Neural progenitor cell (in vitro differentiated cells): Measurements from ENCODE around the gene MAN2A2. TPM values are rescaled to one million over a fixed set of nuclear protein-coding genes. Genes with fewer than 3 reads are reported as not detected.

Experiments
- DNase-seq: peaks from one replicate; pipeline ENCODE4 v3.0.0-alpha.2; 2016; ENCODE audit warnings: low spot score
- H2AFZ ChIP-seq: fragments of 200-600 bp; sonication (generic); replicated peaks from 2 replicates; pipeline ENCODE4 v1.6.1; 2016; ENCODE audit warnings: antibody characterized with exemption
- H3F3A ChIP-seq: fragments of 200-600 bp; sonication (generic); 2 replicates; pipeline ENCODE4 v1.6.1; 2016; ENCODE audit warnings: antibody characterized with exemption, low read depth
- H3K27ac ChIP-seq: fragments of 200-600 bp; sonication (generic); 2 replicates; pipeline ENCODE4 v1.5.1; 2016; ENCODE audit warnings: mild to moderate bottlenecking
- H3K27me3 ChIP-seq: fragments of 200-600 bp; sonication (generic); 2 replicates; pipeline ENCODE4 v1.6.1; 2016; ENCODE audit warnings: mild to moderate bottlenecking, moderate library complexity
- H3K36me3 ChIP-seq: fragments of 200-600 bp; sonication (generic); 2 replicates; pipeline ENCODE4 v1.5.1; 2016
- H3K4me1 ChIP-seq: fragments of 200-600 bp; sonication (generic); 2 replicates; pipeline ENCODE4 v1.6.1; 2016; ENCODE audit warnings: mixed run types
- H3K4me2 ChIP-seq: fragments of 200-600 bp; sonication (generic); 2 replicates; pipeline ENCODE4 v1.6.1; 2016
- H3K4me3 ChIP-seq: fragments of 200-600 bp; sonication (generic); 2 replicates; pipeline ENCODE4 v1.5.1; 2016
- H3K79me2 ChIP-seq: fragments of 200-600 bp; sonication (generic); 2 replicates; pipeline ENCODE4 v1.6.1; 2016; ENCODE audit warnings: low read depth
- H3K9ac ChIP-seq: fragments of 200-600 bp; sonication (generic); 2 replicates; pipeline ENCODE4 v1.6.1; 2016
- H3K9me3 ChIP-seq: fragments of 200-600 bp; sonication (generic); 2 replicates; pipeline ENCODE4 v1.5.1; 2016; ENCODE audit warnings: low read depth
- H4K20me1 ChIP-seq: fragments of 200-600 bp; sonication (generic); 2 replicates; pipeline ENCODE4 v1.6.1; 2016; ENCODE audit warnings: low read depth
- H3K27ac Mint-ChIP-seq: 3 replicates; pipeline ENCODE4 v1.8.0; 2021; ENCODE audit warnings: mixed read lengths
- H3K27me3 Mint-ChIP-seq: 2 replicates; pipeline ENCODE4 v1.8.0; 2022; ENCODE audit warnings: low read depth, mild to moderate bottlenecking, inconsistent platforms, moderate library complexity, mixed read lengths; ENCODE audit not compliant: insufficient read depth
- H3K36me3 Mint-ChIP-seq: 3 replicates; pipeline ENCODE4 v1.8.0; 2021; ENCODE audit warnings: mixed read lengths
- H3K4me1 Mint-ChIP-seq: 3 replicates; pipeline ENCODE4 v1.8.0; 2021; ENCODE audit warnings: mixed read lengths
- H3K4me3 Mint-ChIP-seq: 3 replicates; pipeline ENCODE4 v1.8.0; 2021; ENCODE audit warnings: mild to moderate bottlenecking, moderate library complexity, mixed read lengths
- H3K9me3 Mint-ChIP-seq: 3 replicates; pipeline ENCODE4 v1.8.0; 2020; ENCODE audit warnings: mixed read lengths
- EZH2 ChIP-seq: fragments of 200-600 bp; sonication (generic); IDR thresholded peaks from 2 replicates; pipeline ENCODE4 v1.6.1; 2017; ENCODE audit warnings: antibody characterized with exemption, mild to moderate bottlenecking, moderate library complexity
- EZH2phosphoT487 ChIP-seq: fragments of 200-600 bp; sonication (generic); IDR thresholded peaks from 2 replicates; pipeline ENCODE4 v1.6.1; 2017; ENCODE audit warnings: antibody characterized with exemption
- total RNA-seq: library from RNA; depleted of rRNA; stranded (reverse); fragments of >200 nt; gene quantifications from 2 replicates; pipeline ENCODE4 v1.2.3, GENCODE V29; 2015; ENCODE audit warnings: low replicate concordance
- TF ChIP-seq, protein P1 (sequence below): fragments of 200-600 bp; sonication (generic); IDR thresholded peaks from 2 replicates; pipeline ENCODE4 v1.5.1; 2017; ENCODE audit warnings: antibody characterized with exemption, mild to moderate bottlenecking

Gene MAN2A2
- total RNA-seq, 1 donor from 2014 or later = 7.0 TPM

GRCh38 chr15:90869140-90869541, 34.0 kb upstream of the MAN2A2 start:
- no peaks in the 10 kb centered on the region for H3K36me3 ChIP-seq
- H3K4me1 Mint-ChIP-seq = peaks cover 43% of the 10 kb centered on the region
- H3K79me2 ChIP-seq = peaks cover 6% of the 10 kb centered on the region
- no peak overlapping the region for H2AFZ ChIP-seq
- peaks cover 36% of the 10 kb centered on the region for H3K4me1 ChIP-seq
- H3K9me3 ChIP-seq = no peaks in the 10 kb centered on the region
- TF ChIP-seq EZH2 (no peak), EZH2phosphoT487 (no peak)
- TF ChIP-seq, protein P1, sequence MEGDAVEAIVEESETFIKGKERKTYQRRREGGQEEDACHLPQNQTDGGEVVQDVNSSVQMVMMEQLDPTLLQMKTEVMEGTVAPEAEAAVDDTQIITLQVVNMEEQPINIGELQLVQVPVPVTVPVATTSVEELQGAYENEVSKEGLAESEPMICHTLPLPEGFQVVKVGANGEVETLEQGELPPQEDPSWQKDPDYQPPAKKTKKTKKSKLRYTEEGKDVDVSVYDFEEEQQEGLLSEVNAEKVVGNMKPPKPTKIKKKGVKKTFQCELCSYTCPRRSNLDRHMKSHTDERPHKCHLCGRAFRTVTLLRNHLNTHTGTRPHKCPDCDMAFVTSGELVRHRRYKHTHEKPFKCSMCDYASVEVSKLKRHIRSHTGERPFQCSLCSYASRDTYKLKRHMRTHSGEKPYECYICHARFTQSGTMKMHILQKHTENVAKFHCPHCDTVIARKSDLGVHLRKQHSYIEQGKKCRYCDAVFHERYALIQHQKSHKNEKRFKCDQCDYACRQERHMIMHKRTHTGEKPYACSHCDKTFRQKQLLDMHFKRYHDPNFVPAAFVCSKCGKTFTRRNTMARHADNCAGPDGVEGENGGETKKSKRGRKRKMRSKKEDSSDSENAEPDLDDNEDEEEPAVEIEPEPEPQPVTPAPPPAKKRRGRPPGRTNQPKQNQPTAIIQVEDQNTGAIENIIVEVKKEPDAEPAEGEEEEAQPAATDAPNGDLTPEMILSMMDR = no peak
- peaks cover 5% of the 10 kb centered on the region for H3K27me3 Mint-ChIP-seq
- no peak overlapping the region for H3K9ac ChIP-seq
- H3K9me3 Mint-ChIP-seq = no peaks in the 10 kb centered on the region
- peaks cover 36% of the 10 kb centered on the region for H3F3A ChIP-seq
- peaks cover 2% of the 10 kb centered on the region for H3K36me3 Mint-ChIP-seq
- peaks cover 14% of the 10 kb centered on the region for H4K20me1 ChIP-seq
- DNase-seq = no peak
- no peak overlapping the region for H3K4me3 Mint-ChIP-seq
- H3K4me2 ChIP-seq = peak overlapping the region; percentile 12
- H3K27ac Mint-ChIP-seq = no peak overlapping the region
- no peak overlapping the region for H3K4me3 ChIP-seq
- H3K27ac ChIP-seq = no peak overlapping the region
- H3K27me3 ChIP-seq = no peaks in the 10 kb centered on the region

GRCh38 chr15:90869601-90870353, 33.3 kb upstream of the MAN2A2 start:
- no peaks in the 10 kb centered on the region for H3K9me3 ChIP-seq
- H3K27ac Mint-ChIP-seq = no peak overlapping the region
- H3F3A ChIP-seq = peaks cover 36% of the 10 kb centered on the region
- H4K20me1 ChIP-seq = peaks cover 17% of the 10 kb centered on the region
- no peaks in the 10 kb centered on the region for H3K27me3 ChIP-seq
- H3K36me3 ChIP-seq = no peaks in the 10 kb centered on the region
- H3K27ac ChIP-seq = no peak overlapping the region
- no peak overlapping the region for H3K9ac ChIP-seq
- peaks cover 5% of the 10 kb centered on the region for H3K27me3 Mint-ChIP-seq
- peak; percentile 61 for DNase-seq
- no peak for TF ChIP-seq EZH2
- TF ChIP-seq, protein P1 = no peak
- TF ChIP-seq EZH2phosphoT487 = no peak
- peaks cover 47% of the 10 kb centered on the region for H3K4me1 Mint-ChIP-seq
- peaks cover 2% of the 10 kb centered on the region for H3K36me3 Mint-ChIP-seq
- no peak overlapping the region for H2AFZ ChIP-seq
- H3K4me3 Mint-ChIP-seq = peak overlapping the region; percentile 90
- H3K4me2 ChIP-seq = peak overlapping the region; percentile 12
- H3K9me3 Mint-ChIP-seq = no peaks in the 10 kb centered on the region
- peaks cover 41% of the 10 kb centered on the region for H3K4me1 ChIP-seq
- H3K79me2 ChIP-seq = peaks cover 6% of the 10 kb centered on the region
- H3K4me3 ChIP-seq = no peak overlapping the region

GRCh38 chr15:90870354-90871138, 32.6 kb upstream of the MAN2A2 start:
- no peaks in the 10 kb centered on the region for H3K27me3 ChIP-seq
- Mint-ChIP-seq H3K36me3 (peaks cover 2% of the 10 kb centered on the region), H3K4me3 (peak overlapping the region; percentile 90), H3K27ac (peak overlapping the region; percentile 84), H3K9me3 (no peaks in the 10 kb centered on the region), H3K4me1 (peaks cover 47% of the 10 kb centered on the region), H3K27me3 (peaks cover 5% of the 10 kb centered on the region)
- H4K20me1 ChIP-seq = peaks cover 17% of the 10 kb centered on the region
- H2AFZ ChIP-seq = peak overlapping the region; percentile 86
- peaks cover 36% of the 10 kb centered on the region for H3F3A ChIP-seq
- TF ChIP-seq EZH2phosphoT487 = no peak
- TF ChIP-seq, protein P1 = no peak
- TF ChIP-seq EZH2 = no peak
- H3K9ac ChIP-seq = no peak overlapping the region
- peak overlapping the region; percentile 98 for H3K4me2 ChIP-seq
- DNase-seq = no peak
- no peaks in the 10 kb centered on the region for H3K36me3 ChIP-seq
- H3K4me1 ChIP-seq = peaks cover 41% of the 10 kb centered on the region
- H3K4me3 ChIP-seq = peak overlapping the region; percentile 94
- peaks cover 6% of the 10 kb centered on the region for H3K79me2 ChIP-seq
- no peaks in the 10 kb centered on the region for H3K9me3 ChIP-seq
- H3K27ac ChIP-seq = no peak overlapping the region
